ENCODE results near the gene RBMS1. TPM values are rescaled to one million over a fixed set of nuclear protein-coding genes. Genes with fewer than 3 reads are reported as not detected.
A peak's percentile ranks its signal among the peaks of the same experiment; 100 is the strongest.

Gene RBMS1
- total and polyA plus RNA-seq, 4 experiments from 2014 or later: 101 to 131 (median 112) TPM

- Histone ChIP-seq H3K36me3 (ENCODE audit: insufficient read depth, low read length) (no peaks in the 10 kb centered on the region), H3K4me3 (ENCODE audit: low read length in 2 of 2) (no peak overlapping the region), H3K4me1 (ENCODE audit: insufficient read depth, low read length) (peaks cover 88% of the 10 kb centered on the region), H3K27me3 (ENCODE audit: insufficient read depth, low read length) (no peaks in the 10 kb centered on the region), H3K27ac (ENCODE audit: low read depth, low read length) (no peak overlapping the region), H3K9me3 (ENCODE audit: control insufficient read depth in 1 of 2, low read length in 2 of 2) (no peaks in the 10 kb centered on the region)
- Mint-ChIP-seq H3K36me3 (peaks cover 3 to 4% of the 10 kb centered on the region in 2 donors), H3K27ac (peak overlapping the region in 6 of 7 donors; percentile 20 to 84 (median 68)), H3K9me3 (no peaks in the 10 kb centered on the region), H3K4me1 (peaks cover 71 to 92% (median 81%) of the 10 kb centered on the region in 4 donors), H3K4me3 (peak overlapping the region in 3 of 8 donors; percentile 0 to 37 (median 25)), H3K27me3 (no peaks in the 10 kb centered on the region)
- POLR2A ChIA-PET (ENCODE audit: partially characterized antibody): interaction anchor here (1.6 kb wide), 1 partner anchor 7 kb away, joined by 3 read pairs; no protein-coding TSS in a partner anchor
- CTCF ChIA-PET (ENCODE audit: partially characterized antibody): interaction anchor here (1.4 to 5.1 kb wide), 2 partner anchors 12 to 634 kb away, joined by 3 to 38 read pairs; no protein-coding TSS in a partner anchor
- no peak for DNase-seq
- intact Hi-C loops (cut with micrococcal nuclease): no loop called here
These were observed 157.5 kb downstream of the RBMS1 start for GRCh38 chr2:160336105-160336504.

DNA sequence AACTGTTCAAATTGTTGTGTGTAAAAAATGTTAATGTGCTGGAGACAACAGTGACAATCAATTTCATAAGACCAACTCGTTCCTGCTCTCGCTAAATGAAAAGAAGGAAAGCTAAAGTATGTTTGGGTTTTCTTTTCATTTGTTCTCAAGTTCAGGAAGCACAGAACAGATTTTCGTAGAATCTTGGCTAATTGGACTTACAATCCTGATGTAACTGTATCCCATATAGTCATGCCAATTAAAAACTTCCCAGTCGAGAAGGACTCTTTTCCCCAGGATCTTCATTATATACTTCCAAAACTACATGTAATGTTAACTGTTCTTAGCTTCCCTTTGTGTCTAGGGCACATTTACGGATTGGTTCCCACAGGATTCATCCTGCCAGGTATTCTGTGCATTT lies 158.2 kb downstream of the RBMS1 start:
- no peaks in the 10 kb centered on the region for H3K36me3 ChIP-seq (ENCODE audit: insufficient read depth, low read length)
- DNase-seq: no peak
- H3K27ac ChIP-seq (ENCODE audit: low read depth, low read length): no peak overlapping the region
- ChIA-PET POLR2A (ENCODE audit: partially characterized antibody) (interaction anchor here (0.7 to 1.3 kb wide), 3 partner anchors 9 to 1726 kb away, joined by 4 to 6 read pairs (median 4); no protein-coding TSS in a partner anchor), CTCF (ENCODE audit: partially characterized antibody) (interaction anchor here (1.0 to 5.1 kb wide), 4 partner anchors 11 to 658 kb away, joined by 3 to 38 read pairs (median 6); no protein-coding TSS in a partner anchor)
- no peaks in the 10 kb centered on the region for H3K9me3 Mint-ChIP-seq
- peaks cover 74 to 96% (median 83%) of the 10 kb centered on the region in 4 donors for H3K4me1 Mint-ChIP-seq
- peaks cover 88% of the 10 kb centered on the region for H3K4me1 ChIP-seq (ENCODE audit: insufficient read depth, low read length)
- H3K4me3 ChIP-seq (ENCODE audit: low read length in 2 of 2): no peak overlapping the region
- intact Hi-C loops (cut with micrococcal nuclease): no loop called here
- peak overlapping the region in 4 of 7 donors; percentile 28 to 84 (median 68) for H3K27ac Mint-ChIP-seq
- peak overlapping the region in 2 of 8 donors; percentile 0 to 45 for H3K4me3 Mint-ChIP-seq
- H3K36me3 Mint-ChIP-seq: peaks cover 4 to 7% of the 10 kb centered on the region in 2 donors
- H3K27me3 ChIP-seq (ENCODE audit: insufficient read depth, low read length): no peaks in the 10 kb centered on the region
- no peaks in the 10 kb centered on the region for H3K27me3 Mint-ChIP-seq
- no peaks in the 10 kb centered on the region for H3K9me3 ChIP-seq (ENCODE audit: control insufficient read depth in 1 of 2, low read length in 2 of 2)

- ChIA-PET POLR2A (ENCODE audit: partially characterized antibody) (interaction anchor here (1.3 kb wide), 2 partner anchors 10 to 64 kb away, joined by 3 to 4 read pairs; no protein-coding TSS in a partner anchor), CTCF (ENCODE audit: partially characterized antibody) (interaction anchor here (0.8 to 5.1 kb wide), 4 partner anchors 10 to 659 kb away, joined by 3 to 38 read pairs (median 6); no protein-coding TSS in a partner anchor)
- Mint-ChIP-seq H3K27ac (peak overlapping the region; percentile 38 to 77 (median 65)), H3K9me3 (no peaks in the 10 kb centered on the region), H3K27me3 (no peaks in the 10 kb centered on the region), H3K4me1 (peaks cover 76 to 96% (median 85%) of the 10 kb centered on the region in 4 donors), H3K4me3 (peak overlapping the region in 6 of 8 donors; percentile 0 to 52 (median 24)), H3K36me3 (peaks cover 13 to 14% of the 10 kb centered on the region in 2 donors)
- Histone ChIP-seq H3K27me3 (ENCODE audit: insufficient read depth, low read length) (no peaks in the 10 kb centered on the region), H3K27ac (ENCODE audit: low read depth, low read length) (peak overlapping the region; percentile 18), H3K4me1 (ENCODE audit: insufficient read depth, low read length) (peaks cover 88% of the 10 kb centered on the region), H3K36me3 (ENCODE audit: insufficient read depth, low read length) (no peaks in the 10 kb centered on the region), H3K4me3 (ENCODE audit: low read length in 2 of 2) (no peak overlapping the region), H3K9me3 (ENCODE audit: control insufficient read depth in 1 of 2, low read length in 2 of 2) (no peaks in the 10 kb centered on the region)
- intact Hi-C loops (cut with micrococcal nuclease): loop anchor here (5.0 kb wide), 2 partner anchors 73 to 153 kb away; no protein-coding TSS in a partner anchor
- DNase-seq: peak in 1 of 5 donors; percentile 57
These were observed 159.4 kb downstream of the RBMS1 start for GRCh38 chr2:160334028-160334741.

- Mint-ChIP-seq H3K4me1 (peaks cover 76 to 96% (median 86%) of the 10 kb centered on the region in 4 donors), H3K27me3 (no peaks in the 10 kb centered on the region), H3K36me3 (peaks cover 13 to 14% of the 10 kb centered on the region in 2 donors), H3K27ac (peak overlapping the region; percentile 38 to 82 (median 70)), H3K9me3 (no peaks in the 10 kb centered on the region), H3K4me3 (peak overlapping the region in 5 of 8 donors; percentile 0 to 10 (median 3))
- Histone ChIP-seq H3K27me3 (ENCODE audit: insufficient read depth, low read length) (no peaks in the 10 kb centered on the region), H3K9me3 (ENCODE audit: control insufficient read depth in 1 of 2, low read length in 2 of 2) (no peaks in the 10 kb centered on the region), H3K4me1 (ENCODE audit: insufficient read depth, low read length) (peaks cover 88% of the 10 kb centered on the region), H3K27ac (ENCODE audit: low read depth, low read length) (peak overlapping the region; percentile 18), H3K4me3 (ENCODE audit: low read length in 2 of 2) (no peak overlapping the region), H3K36me3 (ENCODE audit: insufficient read depth, low read length) (no peaks in the 10 kb centered on the region)
- no peak for DNase-seq
- intact Hi-C loops (cut with micrococcal nuclease): loop anchor here (5.0 kb wide), 2 partner anchors 74 to 154 kb away; no protein-coding TSS in a partner anchor
- POLR2A ChIA-PET (ENCODE audit: partially characterized antibody): interaction anchor here (0.7 to 1.4 kb wide), 2 partner anchors 62 to 73 kb away, joined by 3 to 4 read pairs; no protein-coding TSS in a partner anchor
- CTCF ChIA-PET (ENCODE audit: partially characterized antibody): interaction anchor here (0.9 to 5.1 kb wide), 5 partner anchors 10 to 660 kb away, joined by 3 to 38 read pairs (median 4); no protein-coding TSS in a partner anchor
These were observed 160.1 kb downstream of the RBMS1 start for GRCh38 chr2:160333324-160334027.

DNA sequence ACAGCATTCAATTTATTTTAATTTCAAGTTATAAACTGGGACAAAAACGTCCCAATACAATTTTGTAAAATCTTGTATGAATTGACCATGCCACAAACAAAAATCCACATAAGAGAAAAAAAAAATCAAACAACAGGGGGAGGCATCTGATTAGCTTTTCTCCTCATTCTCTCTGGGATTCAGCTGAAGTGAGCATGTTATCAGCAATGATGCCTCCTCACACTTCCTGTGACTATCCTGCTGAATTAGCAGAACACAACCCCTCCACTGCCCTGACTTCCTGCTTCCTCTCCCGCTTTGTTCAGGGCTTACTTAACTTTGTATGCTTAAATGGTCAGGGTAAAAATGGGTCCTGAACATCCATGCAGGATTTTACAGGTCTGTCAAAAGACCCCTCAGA lies 161.3 kb downstream of the RBMS1 start:
- Mint-ChIP-seq H3K4me3 (peak overlapping the region in 7 of 8 donors; percentile 32 to 78 (median 59)), H3K4me1 (peaks cover 80 to 100% (median 89%) of the 10 kb centered on the region in 4 donors), H3K27ac (peak overlapping the region; percentile 25 to 83 (median 66)), H3K9me3 (no peaks in the 10 kb centered on the region), H3K27me3 (no peaks in the 10 kb centered on the region), H3K36me3 (peaks cover 14 to 16% of the 10 kb centered on the region in 2 donors)
- Histone ChIP-seq H3K36me3 (ENCODE audit: insufficient read depth, low read length) (no peaks in the 10 kb centered on the region), H3K4me1 (ENCODE audit: insufficient read depth, low read length) (peaks cover 93% of the 10 kb centered on the region), H3K9me3 (ENCODE audit: control insufficient read depth in 1 of 2, low read length in 2 of 2) (no peaks in the 10 kb centered on the region), H3K27me3 (ENCODE audit: insufficient read depth, low read length) (no peaks in the 10 kb centered on the region), H3K27ac (ENCODE audit: low read depth, low read length) (peak overlapping the region; percentile 6), H3K4me3 (ENCODE audit: low read length in 2 of 2) (no peak overlapping the region)
- intact Hi-C loops (cut with micrococcal nuclease): loop anchor here (5.0 kb wide), 2 partner anchors 75 to 155 kb away; no protein-coding TSS in a partner anchor
- peak in 3 of 5 donors; percentile 27 to 43 (median 29) for DNase-seq
- ChIA-PET POLR2A (ENCODE audit: partially characterized antibody) (interaction anchor here (1.4 kb wide), 1 partner anchor 74 kb away, joined by 4 read pairs; no protein-coding TSS in a partner anchor), CTCF (ENCODE audit: partially characterized antibody) (interaction anchor here (0.7 to 5.1 kb wide), 5 partner anchors 8 to 662 kb away, joined by 3 to 38 read pairs (median 4); no protein-coding TSS in a partner anchor)

GRCh38 chr2:160331258-160332025 lies 162.2 kb downstream of the RBMS1 start:
- no peaks in the 10 kb centered on the region for H3K27me3 ChIP-seq (ENCODE audit: insufficient read depth, low read length)
- POLR2A ChIA-PET (ENCODE audit: partially characterized antibody): interaction anchor here (1.4 kb wide), 1 partner anchor 75 kb away, joined by 4 read pairs; no protein-coding TSS in a partner anchor
- Mint-ChIP-seq H3K9me3 (no peaks in the 10 kb centered on the region), H3K27ac (peak overlapping the region in 6 of 7 donors; percentile 16 to 82 (median 78)), H3K36me3 (peaks cover 14 to 16% of the 10 kb centered on the region in 2 donors), H3K27me3 (no peaks in the 10 kb centered on the region), H3K4me3 (peak overlapping the region in 5 of 8 donors; percentile 20 to 78 (median 58)), H3K4me1 (peaks cover 81 to 99% (median 90%) of the 10 kb centered on the region in 4 donors)
- DNase-seq: no peak
- H3K9me3 ChIP-seq (ENCODE audit: control insufficient read depth in 1 of 2, low read length in 2 of 2): no peaks in the 10 kb centered on the region
- no peak overlapping the region for H3K4me3 ChIP-seq (ENCODE audit: low read length in 2 of 2)
- intact Hi-C loops (cut with micrococcal nuclease): loop anchor here (1.0 to 5.0 kb wide), 3 partner anchors 8 to 156 kb away; no protein-coding TSS in a partner anchor
- CTCF ChIA-PET (ENCODE audit: partially characterized antibody): interaction anchor here (1.0 to 5.1 kb wide), 4 partner anchors 7 to 663 kb away, joined by 3 to 38 read pairs (median 5); no protein-coding TSS in a partner anchor
- peaks cover 93% of the 10 kb centered on the region for H3K4me1 ChIP-seq (ENCODE audit: insufficient read depth, low read length)
- no peak overlapping the region for H3K27ac ChIP-seq (ENCODE audit: low read depth, low read length)
- H3K36me3 ChIP-seq (ENCODE audit: insufficient read depth, low read length): no peaks in the 10 kb centered on the region
